Epidermal melanocyte (primary cell): Measurements from ENCODE around the gene SLC35F2.
"Not testable (repeated sequence)": the region's sequence is repeated elsewhere in the genome, so short reads cannot be mapped to it uniquely, and the experiment has no call there.

Experiments used
- DNase-seq: peaks from one replicate; pipeline ENCODE4 v3.0.0; 2011; ENCODE audit warnings: low spot score; ENCODE audit not compliant: insufficient read length

SLC35F2 gene

DNA sequence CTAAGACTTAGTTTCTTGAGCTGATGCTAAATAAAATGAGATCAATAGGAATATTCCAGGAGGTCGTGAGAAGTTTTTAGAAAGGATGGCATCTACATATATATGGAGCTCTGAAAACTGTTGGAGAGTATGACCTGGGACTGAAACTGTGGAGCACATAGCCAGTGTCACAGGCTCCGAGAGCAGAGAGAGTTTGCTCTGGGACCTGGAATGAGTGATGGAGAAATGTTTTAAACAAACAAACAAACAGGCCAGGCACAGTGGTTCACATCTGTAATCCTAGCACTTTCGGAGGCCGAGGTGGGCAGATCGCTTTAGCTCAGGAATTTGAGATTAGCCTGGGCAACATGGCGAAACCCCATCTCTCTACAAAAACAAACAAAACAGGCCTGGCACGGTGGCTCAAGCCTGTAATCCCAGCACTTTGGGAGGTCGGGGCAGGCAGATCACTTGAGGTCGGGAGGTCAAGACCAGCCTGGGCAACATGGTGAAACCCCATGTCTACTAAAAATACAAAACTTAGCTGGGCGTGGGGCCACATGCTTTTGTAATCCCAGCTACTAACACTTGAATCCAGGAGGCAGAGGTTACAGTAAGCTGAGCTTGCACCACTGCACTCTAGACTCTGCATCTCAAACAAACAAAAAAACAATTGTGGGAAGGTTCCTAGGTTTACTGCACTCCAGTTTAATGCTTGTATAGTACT, 67.1 kb downstream of the SLC35F2 start:
- DNase-seq: no peak

DNA sequence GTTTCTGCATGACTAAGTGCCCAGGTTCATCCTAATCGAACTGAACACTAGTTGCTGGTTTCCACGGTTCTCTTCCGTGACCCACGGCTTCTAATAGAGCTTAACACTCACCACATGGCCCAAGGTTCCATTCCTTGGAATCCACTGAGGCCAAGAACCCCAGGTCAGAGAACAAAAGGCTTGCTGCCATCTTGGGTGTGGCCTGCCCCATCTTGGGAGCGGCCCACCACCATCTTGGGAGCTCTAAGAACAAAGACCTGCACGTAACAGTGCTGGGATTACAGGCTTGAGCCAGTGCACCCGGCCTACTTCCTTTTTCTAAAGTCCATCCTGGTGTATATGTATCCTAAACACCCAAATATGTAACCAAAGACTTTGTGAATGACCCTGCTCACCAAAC, 68.8 kb downstream of the SLC35F2 start:
- DNase-seq: no peak

DNA sequence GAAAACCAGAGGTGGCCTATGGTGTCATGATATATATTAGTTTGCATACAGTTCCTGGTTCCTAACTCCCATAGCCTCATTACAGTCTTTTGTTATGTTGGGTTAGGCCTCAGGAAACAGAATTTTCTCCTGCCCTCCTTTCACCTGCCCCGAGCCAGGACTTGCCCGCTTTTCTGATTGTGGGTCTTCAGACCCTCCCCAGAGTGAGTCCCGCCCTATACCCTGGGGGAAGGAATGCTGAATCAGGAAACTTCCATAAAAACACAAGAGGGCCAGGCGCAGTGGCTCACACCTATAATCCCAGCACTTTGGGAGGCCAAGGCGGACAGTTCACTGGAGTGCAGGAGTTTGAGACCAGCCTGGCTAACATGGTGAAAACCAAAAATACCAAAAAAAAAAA, 70.9 kb downstream of the SLC35F2 start:
- no peak for DNase-seq

DNA sequence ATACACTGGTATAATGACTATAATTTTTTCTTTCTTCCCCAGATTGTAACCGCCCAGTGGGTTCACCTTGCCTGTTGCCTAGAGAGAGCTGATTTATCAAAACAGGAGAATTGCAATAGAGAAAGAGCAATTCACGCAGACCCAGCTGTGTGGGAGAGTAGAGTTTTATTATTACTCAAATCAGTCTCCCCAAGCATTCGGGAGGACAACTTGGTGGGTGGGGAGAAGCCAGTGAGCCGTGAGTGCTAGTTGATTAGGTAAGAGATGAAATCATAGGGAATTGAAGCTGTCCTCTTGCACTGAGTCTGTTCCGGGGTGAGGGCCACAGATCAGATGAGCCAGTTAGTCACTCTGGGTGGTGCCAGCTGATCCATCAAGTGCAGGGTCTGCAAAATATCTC, 73.2 kb downstream of the SLC35F2 start:
- no peak for DNase-seq

DNA sequence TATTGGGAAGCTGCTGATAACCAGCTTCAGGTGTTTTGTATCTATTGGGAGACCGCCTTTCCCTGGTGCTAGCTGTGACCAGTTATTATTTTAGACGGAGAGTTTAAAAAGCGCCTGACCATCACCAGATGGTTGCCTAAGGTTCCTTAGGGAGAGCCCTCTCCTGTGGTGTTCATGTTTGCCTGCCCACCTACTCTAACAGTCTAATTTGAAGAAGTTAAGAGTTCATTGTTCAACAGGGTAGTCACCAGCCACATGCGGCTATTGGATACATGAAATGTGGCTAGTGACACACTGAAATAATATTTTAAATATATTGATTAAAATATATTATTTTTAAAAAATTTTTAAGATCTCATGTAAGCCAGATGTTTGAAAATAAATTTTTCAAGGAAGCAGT, 75.5 kb downstream of the SLC35F2 start:
- DNase-seq: no peak

DNA sequence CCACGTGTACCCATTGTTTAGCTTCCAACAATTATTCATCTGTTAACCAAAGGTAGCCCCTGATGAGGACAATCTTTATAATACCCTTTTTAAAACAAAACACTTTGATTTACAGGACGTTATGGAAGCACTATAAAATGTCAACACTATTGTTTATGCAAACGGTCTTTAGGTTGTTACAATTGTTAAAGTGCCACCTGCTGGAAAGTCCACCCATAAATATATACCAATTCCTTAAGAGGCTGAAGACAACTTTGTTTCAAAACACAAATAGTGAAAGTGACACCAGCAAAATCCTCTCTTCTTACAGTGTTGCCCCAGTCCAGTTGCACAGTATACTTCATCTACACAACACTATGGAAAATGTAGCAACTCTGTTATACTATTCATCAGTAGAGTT, 77.8 kb downstream of the SLC35F2 start:
- no peak for DNase-seq

DNA sequence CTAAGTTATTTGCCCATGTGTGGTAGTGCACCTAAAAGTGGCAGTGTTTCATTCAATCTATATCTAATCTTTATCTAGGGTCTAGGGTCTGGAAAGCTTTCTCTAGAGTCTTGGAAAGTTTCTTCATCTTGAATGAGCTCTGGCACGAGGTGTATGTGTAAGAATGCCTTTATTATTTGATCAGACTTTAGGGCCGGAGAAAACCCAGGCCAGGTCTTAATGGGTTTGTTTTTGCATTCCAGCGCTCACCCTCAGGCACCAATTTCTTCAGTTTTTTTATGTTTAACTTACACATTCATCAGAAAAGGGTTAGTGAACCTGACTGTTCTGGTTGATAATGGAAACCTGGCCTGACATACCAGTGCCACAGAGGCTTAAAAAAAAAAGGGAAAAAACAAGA, 78.5 kb downstream of the SLC35F2 start:
- no peak for DNase-seq

DNA sequence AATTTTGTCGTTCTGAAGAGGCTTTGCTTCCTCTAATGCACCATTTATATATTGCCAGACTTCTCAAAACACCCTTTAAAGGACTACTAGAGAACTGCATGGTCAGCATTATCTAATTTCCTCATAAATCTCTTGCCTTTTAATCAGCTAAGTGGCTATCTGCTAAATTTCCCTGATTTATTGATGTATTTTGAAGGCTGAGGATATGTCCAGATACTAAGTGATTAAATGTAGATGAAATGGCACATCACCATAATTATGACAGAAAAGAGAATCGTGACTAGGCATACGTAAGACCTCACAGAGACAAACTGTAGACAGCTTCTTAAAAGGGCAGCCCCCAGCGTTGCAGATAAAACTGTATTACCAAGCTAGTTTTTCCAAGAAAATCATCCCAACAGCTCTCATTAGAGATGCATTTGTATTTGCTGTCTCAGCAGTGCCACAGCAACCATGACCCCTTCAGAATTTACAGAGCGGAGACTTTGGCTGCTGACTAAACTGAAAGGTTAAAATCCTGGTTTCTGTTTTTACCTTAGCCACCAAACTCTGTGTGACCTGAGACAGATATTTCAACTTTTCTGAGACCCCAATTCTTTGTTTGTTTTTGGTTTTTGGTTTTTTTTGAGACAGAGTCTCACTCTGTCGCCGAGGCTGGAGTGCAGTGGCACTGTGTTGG, 79.6 kb downstream of the SLC35F2 start:
- DNase-seq: no peak

DNA sequence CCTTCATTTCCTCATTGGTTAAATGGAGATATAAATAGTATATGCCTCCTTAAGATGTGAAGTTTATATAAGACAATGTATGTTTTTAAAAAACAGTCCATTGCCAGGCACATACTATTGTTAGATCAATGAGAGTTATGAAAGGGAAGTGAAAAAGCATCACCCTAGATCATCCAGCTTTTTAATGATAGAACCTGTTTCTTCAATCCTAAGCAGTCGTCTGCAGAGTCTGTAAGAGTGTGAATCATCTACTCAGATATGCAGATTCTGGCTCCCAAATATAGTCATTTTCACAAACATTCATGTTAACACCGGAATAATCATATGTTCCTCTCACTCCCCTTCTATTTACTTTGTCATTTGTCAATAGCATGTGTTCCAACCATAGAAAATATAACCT, 81.5 kb downstream of the SLC35F2 start:
- DNase-seq: no peak

DNA sequence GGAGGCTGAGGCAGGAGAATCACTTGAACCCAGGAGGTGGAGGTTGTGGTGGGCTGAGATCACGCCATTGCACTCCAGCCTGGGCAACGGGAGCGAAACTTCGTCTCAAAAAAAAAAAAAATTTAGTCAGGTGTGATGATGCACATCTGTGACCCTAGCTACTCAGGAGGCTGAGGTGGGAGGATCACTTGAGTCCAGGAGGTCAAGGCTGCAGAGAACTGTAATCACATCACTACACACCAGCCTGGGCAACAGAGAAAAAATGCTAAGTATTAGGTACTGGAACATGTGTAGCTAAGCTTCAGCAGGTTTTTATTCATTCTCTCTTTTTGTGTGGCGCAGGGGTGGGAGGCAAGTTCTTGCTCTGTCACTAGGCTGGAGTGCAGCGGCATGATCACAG, 82.5 kb downstream of the SLC35F2 start:
- DNase-seq: no peak

DNA sequence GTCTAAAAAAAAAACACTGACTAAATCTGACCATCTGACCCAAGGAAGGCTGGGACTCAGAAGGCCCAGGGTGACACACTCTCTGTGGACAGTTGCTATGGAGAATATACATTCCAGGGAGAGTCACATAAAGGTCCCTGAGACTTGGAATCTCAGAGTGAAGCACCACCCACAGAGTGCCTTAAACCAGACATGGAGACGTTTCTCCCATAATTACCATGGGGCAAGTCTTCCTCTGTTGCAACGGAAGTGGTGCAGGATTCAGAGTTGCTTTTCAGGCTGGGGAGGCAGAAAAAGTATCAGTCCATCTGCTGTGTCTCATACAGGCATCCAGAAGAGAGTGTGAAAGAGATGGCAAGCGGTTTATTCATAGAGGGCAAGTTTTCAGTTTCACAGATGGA, 88.0 kb downstream of the SLC35F2 start:
- DNase-seq: no peak

DNA sequence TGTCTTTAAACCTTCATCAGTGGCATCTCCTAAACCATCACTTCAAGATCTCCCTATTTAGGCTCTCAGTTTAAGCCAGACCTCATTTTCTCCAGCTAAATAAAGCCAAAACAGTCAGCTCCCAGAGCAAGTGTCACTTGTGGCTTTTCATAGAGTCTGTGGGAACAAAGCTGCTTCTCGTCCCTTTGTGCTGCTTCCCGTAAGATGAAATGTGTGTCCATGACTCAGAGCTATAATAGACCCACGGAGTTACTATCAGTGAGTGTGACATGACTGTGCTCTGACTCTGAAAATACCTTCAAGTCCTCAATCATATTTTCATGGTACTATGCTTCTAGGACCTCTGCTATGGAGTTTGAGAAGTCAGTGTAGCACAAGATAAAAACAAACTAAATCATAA, 89.4 kb downstream of the SLC35F2 start:
- DNase-seq: no peak

DNA sequence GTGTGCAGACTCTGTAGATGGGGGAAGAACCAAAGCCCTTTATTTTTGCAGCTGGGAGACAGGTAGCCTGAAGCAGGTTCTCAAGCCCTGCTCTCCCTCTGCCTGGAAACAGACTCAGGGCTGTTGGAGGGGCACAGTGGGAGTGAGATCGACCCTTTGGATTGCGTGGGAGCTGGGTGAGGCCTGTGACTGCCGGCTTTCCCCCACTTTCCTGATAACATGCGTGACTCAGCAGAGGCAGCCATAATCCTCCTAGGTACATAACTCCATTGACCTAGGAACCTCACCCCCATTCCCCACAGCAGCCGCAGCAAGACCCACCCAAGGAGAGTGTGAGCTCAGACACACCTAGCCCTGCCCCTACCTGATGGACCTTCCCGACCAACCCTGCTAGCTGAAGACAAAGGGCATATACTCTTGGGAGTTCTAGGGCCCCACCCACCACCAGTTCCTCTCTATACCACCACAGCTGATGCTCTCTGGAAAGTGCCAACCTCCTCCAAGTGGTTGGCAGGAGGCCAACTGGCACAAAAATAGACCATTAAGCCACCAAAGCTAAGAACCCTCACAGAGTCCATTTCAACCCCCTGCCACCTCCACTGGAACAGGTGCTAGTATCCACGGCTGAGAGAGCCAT, 99.8 kb downstream of the SLC35F2 start:
- DNase-seq: not testable (repeated sequence)

DNA sequence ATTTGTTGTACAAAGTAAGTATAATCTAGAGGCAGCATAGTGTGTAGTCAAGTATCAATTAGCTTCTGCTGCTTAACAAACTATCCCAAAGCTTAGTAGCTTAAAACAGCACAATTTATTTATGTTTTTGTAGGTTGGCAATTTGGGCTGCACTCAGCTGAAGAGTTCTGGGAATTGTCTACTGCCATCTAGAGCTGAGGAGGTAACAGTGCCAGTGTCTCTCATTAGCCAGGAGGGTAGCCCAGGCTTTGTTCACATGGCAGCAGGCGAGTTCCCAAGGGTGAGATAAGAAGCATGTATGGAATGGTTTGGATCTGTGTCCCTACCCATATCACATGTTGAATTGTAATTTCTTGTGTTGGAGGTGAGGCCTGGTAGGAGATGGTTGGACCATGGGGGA, 100.9 kb downstream of the SLC35F2 start:
- DNase-seq: no peak

DNA sequence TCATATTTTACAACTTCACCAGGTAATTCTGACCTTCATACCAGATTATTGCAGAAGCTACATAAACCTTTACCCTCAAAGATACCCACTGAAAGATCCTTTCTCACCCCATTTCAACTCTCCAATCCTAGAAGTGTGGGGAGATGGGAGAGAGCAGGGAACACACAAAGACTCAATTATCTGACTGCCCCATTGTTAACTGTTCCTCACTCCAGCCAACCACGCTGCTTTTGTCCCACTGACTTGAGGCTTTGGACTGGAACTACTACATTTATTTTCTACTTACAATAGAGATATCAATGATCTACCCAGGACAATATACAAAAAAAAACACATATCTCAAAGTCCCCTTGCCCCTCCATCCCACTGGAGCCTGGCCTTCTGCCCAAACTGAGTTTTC, 102.0 kb downstream of the SLC35F2 start:
- no peak for DNase-seq

DNA sequence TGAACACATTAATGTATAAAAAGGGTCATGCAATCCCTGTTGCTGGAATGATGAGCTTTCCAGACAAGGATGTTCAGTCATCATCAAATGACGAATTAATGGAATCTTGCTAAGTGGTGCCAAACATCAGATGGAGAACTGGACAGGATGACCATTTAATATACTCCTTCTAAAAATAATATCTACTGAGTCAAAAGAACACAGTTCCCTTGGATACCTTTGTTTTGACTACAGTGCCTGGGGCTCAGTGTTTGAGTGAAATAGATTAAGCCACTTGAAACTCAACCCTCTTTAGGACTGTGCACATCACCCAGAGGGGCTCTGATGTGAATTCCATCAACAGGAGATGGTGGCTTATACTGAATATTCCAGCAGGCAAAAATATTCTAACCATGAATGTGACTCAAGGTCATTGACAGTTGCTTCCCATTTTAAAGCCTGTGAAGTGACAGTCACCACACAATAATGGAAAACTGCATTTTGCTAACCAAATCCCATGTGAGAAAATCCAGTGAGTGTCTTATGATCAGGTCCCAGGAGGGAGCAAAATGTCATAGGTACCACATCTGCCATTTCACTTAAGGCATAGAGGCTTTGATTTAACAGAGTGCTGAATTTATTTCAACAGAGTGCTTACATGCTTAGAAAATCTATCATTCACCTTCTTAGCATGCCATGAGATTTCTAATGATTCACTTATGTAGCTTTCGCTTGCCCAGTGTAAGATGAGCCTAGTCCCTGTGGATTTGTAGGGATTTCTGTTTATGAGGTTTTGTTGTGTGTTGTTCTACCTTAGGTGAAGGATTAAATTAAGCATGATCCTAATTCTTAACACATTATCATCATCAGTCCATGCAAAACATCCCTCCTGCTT, 105.4 kb downstream of the SLC35F2 start:
- DNase-seq: no peak

DNA sequence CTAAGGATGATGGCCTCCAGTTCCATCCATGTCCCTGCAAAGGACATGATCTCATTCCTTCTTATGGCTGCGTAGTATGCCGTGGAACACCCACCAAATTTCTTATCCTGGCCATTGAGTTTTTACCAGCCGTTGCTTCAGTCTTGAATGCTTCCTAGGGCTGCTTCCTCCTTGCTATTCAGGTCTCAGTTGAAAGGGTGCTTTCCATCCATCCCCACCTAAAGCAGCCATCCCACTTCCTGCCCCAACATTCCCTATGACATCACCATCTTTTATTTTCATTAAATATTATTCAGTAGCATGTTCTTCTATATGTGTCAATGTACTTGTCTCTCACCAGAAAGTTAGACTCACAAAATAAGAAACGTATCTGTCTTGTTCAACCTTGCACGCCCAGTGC, 106.1 kb downstream of the SLC35F2 start:
- DNase-seq: no peak

DNA sequence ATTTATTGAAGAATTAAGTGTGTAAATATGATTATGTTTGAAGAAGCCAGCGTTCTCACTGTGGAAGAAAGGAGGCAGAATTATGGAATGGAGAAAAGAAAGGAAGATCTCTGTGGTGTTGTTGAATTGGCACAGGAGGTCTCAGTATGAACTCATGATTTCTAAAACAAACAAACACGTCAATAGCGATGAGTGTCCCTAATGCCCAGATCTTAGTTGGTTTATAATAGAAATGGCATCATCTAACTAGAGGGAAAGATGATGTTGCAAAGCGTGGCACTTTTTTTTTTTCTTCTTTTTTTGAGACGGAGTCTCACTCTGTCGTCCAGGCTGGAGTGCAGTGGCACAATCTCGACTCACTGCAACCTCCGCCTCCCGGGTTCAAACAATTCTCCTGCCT, 107.5 kb downstream of the SLC35F2 start:
- DNase-seq: no peak

DNA sequence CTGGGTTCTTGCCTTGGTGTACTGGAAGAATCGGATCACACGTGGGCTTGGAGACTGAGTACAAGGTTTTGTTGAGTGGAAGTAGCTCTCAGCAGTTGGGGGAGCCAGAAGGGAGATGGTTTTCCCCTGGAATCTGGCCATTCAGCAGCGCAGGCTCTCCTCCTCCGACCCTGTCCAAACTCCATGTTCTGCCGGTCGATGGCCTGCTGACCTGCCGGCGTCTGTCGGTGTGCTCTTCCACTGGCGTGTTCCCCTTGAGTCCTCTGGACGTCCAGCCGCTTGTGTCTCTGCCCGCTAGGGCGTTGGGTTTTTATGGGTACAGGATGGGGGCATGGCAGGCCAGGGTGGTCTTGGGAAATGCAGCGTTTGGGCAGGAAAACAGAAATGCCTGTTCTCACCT, 108.3 kb downstream of the SLC35F2 start:
- DNase-seq: no peak

DNA sequence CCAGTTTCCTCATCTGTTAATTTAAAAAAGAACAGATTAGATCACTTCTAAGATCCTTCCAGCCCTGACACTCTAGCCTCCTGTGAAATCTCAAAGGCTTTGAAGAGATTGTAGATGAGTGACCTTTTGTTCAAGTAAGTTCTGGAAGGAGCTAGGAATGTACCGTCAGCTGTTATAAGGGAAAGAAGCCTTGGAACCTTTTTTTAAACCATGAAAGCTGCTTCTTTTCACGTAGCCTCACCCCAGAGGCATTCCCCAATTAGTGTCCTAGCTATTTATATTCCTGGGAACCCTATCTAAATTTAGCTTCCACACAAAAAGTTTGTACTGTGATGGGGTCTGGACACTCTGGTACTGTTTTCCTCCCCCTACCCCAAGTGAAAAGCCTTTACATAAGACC, 111.0 kb downstream of the SLC35F2 start:
- DNase-seq: no peak

DNA sequence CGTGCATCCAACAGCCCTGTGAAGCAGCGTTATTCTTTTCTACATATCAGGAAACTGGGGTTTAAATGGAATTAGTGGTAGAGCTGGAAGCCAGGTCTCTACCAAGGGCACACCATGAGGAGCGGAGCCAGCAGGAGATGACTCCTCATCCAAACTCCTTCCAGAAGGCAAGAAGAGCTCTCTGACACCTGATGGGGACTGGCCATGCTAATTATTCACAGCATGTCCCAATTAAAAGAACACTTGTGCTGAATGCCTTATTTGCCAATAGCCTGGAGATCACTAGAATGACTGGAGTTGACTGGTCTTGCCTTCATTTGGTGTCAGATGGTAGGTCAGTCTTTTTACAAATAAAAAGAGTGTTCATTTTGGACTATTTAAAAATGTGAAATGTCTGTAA, 113.9 kb downstream of the SLC35F2 start:
- no peak for DNase-seq

DNA sequence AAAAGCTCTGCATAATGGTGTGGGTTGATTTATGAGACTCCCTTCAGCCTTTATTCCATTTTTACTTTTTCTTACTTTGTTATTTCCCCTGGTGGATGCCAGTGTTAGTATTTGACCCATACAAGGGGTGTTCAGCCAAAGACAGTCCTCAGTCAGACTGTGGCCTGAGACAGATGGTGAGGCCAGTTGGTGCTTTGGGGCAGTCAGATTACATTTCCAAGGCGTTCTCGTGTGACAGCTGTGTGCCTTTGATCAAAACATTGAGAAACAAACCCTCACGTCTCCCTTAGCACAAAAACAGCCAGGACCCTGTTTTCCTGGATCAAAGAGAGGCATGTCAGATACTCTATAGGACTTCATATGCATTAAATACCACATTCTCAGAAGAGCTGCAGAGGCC, 115.4 kb downstream of the SLC35F2 start:
- DNase-seq: no peak
